Measurements from ENCODE around the gene CAPZB. TPM values are rescaled to one million over a fixed set of nuclear protein-coding genes. Genes with fewer than 3 reads are reported as not detected.
"Not testable (repeated sequence)": the region's sequence is repeated elsewhere in the genome, so short reads cannot be mapped to it uniquely, and the experiment has no call there.

The CAPZB gene
- total RNA-seq, 1 donor from 2014 or later, result 291 TPM

DNA sequence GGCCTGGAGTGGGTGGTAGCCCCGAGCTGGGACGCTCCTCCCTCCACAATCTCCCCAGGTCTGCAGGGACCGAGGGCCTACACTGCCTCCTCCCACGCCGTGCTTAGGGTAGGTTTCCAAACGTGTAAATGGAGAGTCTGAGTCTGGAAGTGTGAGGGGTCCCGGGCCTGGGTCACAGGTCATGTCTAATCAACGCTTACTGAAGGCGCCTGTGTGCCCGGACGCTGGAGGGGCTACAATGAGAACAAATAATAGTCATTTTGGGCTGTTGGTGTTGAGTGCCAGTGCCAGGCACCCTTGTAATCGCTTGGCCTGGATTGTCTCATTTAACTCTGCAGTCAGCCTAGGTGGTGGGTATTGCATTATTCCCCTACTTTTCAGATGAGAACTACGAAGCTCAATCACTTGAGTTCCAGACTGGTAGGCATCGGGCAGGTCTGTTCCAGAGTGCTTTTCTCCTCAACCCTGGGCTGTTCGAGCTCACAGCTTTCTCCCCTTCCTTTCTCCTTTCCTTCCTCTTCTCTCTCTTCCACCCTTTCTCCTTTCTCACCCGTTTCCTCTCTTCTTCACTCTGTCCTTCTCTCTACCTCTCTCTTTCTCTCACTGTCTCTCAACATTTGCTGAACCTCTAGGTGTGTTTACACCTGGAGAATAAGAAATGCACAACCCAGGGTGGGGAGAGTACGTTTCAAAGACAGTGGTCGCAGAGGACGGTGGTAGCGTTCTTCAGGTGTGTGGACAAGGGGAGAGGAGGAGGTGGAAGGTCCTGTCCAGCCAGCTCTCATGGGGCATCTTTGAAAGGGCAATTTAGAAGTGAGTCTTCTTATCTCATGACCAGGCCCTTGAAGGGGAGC, 172.3 kb downstream of the CAPZB start:
- peak overlapping the region; percentile 92 for H3K4me3 Mint-ChIP-seq
- peaks cover 1% of the 10 kb centered on the region for H3K36me3 Mint-ChIP-seq (ENCODE audit: low read depth)
- H3K27ac Mint-ChIP-seq, result peak overlapping the region; percentile 75
- peak; percentile 77 for DNase-seq
- no peaks in the 10 kb centered on the region for H3K9me3 Mint-ChIP-seq
- H3K27me3 Mint-ChIP-seq, result no peaks in the 10 kb centered on the region
- intact Hi-C loops (cut with micrococcal nuclease), result loop anchor here (1.0 kb wide), 1 partner anchor 62 kb away; the partner anchor contains the start of genes EMC1 and MRTO4
- peaks cover 35% of the 10 kb centered on the region for H3K4me1 Mint-ChIP-seq

- peak; percentile 99 for DNase-seq
- Mint-ChIP-seq H3K27me3 (no peaks in the 10 kb centered on the region), H3K27ac (peak within 1 kb of the TSS; percentile 89), H3K4me3 (peak within 1 kb of the TSS; percentile 92), H3K9me3 (no peaks in the 10 kb centered on the region), H3K4me1 (peaks cover 35% of the 10 kb centered on the region), H3K36me3 (ENCODE audit: low read depth) (peaks cover 8% of the 10 kb centered on the region)
- intact Hi-C loops (cut with micrococcal nuclease), result loop anchor here (1.0 kb wide), 2 partner anchors 61 to 172 kb away; partner anchors contain the start of genes EMC1 and MRTO4
Measured at GRCh38 chr1:19311931-19312781, 173.2 kb downstream of the CAPZB start, which contains the start of the genes AKR7A2 and SLC66A1. Gene AKR7A2 (minus strand): TSS chr1:19312144. CDS start chr1:19312124, 20 bp downstream. Gene SLC66A1 (plus strand): TSS chr1:19312326. CDS start chr1:19317678, 5,352 bp downstream.

GRCh38 chr1:19311503-19311930, 173.8 kb downstream of the CAPZB start:
- Mint-ChIP-seq H3K27me3 (no peaks in the 10 kb centered on the region), H3K36me3 (ENCODE audit: low read depth) (peaks cover 9% of the 10 kb centered on the region), H3K4me3 (peak overlapping the region; percentile 92), H3K9me3 (no peaks in the 10 kb centered on the region), H3K27ac (peak overlapping the region; percentile 89), H3K4me1 (peaks cover 35% of the 10 kb centered on the region)
- intact Hi-C loops (cut with micrococcal nuclease), result loop anchor here (1.0 kb wide), 1 partner anchor 173 kb away; no protein-coding TSS in a partner anchor
- no peak for DNase-seq

- intact Hi-C loops (cut with micrococcal nuclease), result loop anchor here (1.0 kb wide), 1 partner anchor 173 kb away; no protein-coding TSS in a partner anchor
- Mint-ChIP-seq H3K9me3 (no peaks in the 10 kb centered on the region), H3K4me3 (peak overlapping the region; percentile 92), H3K4me1 (peaks cover 30% of the 10 kb centered on the region), H3K27ac (peak overlapping the region; percentile 89), H3K27me3 (no peaks in the 10 kb centered on the region), H3K36me3 (ENCODE audit: low read depth) (peaks cover 9% of the 10 kb centered on the region)
- peak; percentile 56 for DNase-seq
Measured at GRCh38 chr1:19310720-19311502, 174.4 kb downstream of the CAPZB start.

DNA sequence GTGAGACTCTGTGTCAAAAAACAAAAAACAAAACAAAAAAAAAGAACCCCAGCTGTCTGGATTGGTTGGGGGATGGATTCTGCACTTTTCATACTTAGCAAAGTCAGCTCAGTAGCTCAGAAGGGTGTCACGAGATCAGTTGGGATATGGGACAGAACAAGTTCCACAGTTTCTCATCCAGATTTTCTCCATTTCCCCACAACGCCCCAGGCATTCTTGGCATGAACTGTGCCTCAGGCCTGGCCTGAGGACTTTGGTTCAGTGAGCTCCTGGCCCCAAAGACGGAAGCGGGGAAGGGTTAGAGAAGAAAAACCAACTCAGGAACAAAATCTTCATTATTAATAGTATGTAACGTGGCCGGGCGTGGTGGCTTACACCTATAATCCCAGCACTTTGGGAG, 175.3 kb downstream of the CAPZB start:
- intact Hi-C loops (cut with micrococcal nuclease), result no loop called here
- no peak overlapping the region for H3K27ac Mint-ChIP-seq
- no peaks in the 10 kb centered on the region for H3K27me3 Mint-ChIP-seq
- H3K36me3 Mint-ChIP-seq (ENCODE audit: low read depth), result peaks cover 14% of the 10 kb centered on the region
- peak overlapping the region; percentile 15 for H3K4me3 Mint-ChIP-seq
- no peaks in the 10 kb centered on the region for H3K9me3 Mint-ChIP-seq
- DNase-seq, result peak; percentile 52
- peaks cover 24% of the 10 kb centered on the region for H3K4me1 Mint-ChIP-seq

GRCh38 chr1:19309123-19309813, 176.1 kb downstream of the CAPZB start:
- Mint-ChIP-seq H3K4me3 (no peak overlapping the region), H3K36me3 (ENCODE audit: low read depth) (peaks cover 19% of the 10 kb centered on the region), H3K4me1 (peaks cover 20% of the 10 kb centered on the region)

GRCh38 chr1:19308509-19308907, 176.8 kb downstream of the CAPZB start:
- Mint-ChIP-seq H3K36me3 (ENCODE audit: low read depth) (peaks cover 23% of the 10 kb centered on the region), H3K27me3 (no peaks in the 10 kb centered on the region), H3K4me3 (no peak overlapping the region), H3K27ac (no peak overlapping the region), H3K9me3 (no peaks in the 10 kb centered on the region), H3K4me1 (peaks cover 18% of the 10 kb centered on the region)
- intact Hi-C loops (cut with micrococcal nuclease), result no loop called here
- peak; percentile 48 for DNase-seq

More at GRCh38 chr1:19309123-19309813, 176.1 kb downstream of the CAPZB start:
- no peaks in the 10 kb centered on the region for H3K9me3 Mint-ChIP-seq
- no peak overlapping the region for H3K27ac Mint-ChIP-seq
- intact Hi-C loops (cut with micrococcal nuclease), result no loop called here
- DNase-seq, result peak; percentile 49
- H3K27me3 Mint-ChIP-seq, result no peaks in the 10 kb centered on the region

DNA sequence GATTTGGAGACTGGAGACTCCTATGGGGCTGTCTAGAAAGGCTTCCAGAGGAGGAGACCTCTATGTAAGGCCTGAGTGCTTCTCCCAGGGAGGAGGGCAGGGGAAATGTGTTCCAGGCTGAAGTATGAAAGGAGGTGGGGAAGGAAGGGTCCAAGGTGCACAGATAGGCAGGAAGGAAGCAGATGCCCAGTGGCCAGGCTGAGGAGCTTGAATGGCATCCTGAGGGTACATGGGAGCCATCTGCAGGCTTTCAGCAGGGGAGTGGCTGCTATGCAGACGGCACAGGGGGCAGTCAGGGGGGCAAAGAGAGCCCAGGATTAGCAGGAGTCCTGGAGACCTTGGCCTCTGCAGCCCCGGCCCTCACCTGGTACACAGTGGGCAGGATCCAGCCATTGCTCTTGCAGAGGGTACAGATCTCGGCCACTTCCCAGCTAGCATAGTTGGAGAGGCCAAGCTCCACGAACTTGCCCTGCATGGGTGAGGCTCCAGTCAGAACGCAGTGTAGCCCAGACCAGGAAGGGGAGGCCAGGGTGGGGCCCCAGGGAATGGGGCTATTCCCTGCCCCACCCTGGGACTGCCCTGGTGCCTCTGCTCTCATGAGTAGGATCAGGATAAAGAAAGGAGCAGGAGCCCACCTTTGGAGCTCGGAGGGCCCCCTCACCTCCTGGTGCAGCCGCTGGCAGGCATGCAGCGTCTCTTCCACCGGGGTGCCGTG, 177.4 kb downstream of the CAPZB start:
- Mint-ChIP-seq H3K27ac (no peak overlapping the region), H3K4me3 (no peak overlapping the region), H3K9me3 (no peaks in the 10 kb centered on the region), H3K27me3 (no peaks in the 10 kb centered on the region), H3K4me1 (peaks cover 13% of the 10 kb centered on the region), H3K36me3 (ENCODE audit: low read depth) (peaks cover 27% of the 10 kb centered on the region)
- DNase-seq, result peak; percentile 53
- intact Hi-C loops (cut with micrococcal nuclease), result no loop called here

DNA sequence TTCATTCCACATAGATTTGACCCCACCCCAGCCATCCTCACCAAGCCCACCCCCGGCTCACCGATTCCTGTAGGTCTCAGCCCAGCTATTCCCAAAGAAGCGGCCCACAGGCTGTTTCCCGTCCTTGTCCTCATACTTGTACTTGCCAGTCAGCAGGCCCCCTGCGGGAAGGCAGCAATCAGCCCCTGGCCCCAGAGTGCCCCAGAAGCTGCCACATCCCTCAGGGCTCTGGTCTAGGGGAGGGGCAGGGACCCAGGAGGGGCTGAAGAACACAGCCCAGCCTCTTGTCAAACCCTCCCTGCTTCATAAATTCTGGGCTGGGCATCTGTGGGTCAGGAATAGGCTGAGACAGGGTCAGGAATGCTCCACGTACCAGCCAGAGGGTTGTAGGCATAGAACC, 178.4 kb downstream of the CAPZB start:
- no peaks in the 10 kb centered on the region for H3K27me3 Mint-ChIP-seq
- no peak overlapping the region for H3K4me3 Mint-ChIP-seq
- no peaks in the 10 kb centered on the region for H3K9me3 Mint-ChIP-seq
- H3K27ac Mint-ChIP-seq, result no peak overlapping the region
- peaks cover 11% of the 10 kb centered on the region for H3K4me1 Mint-ChIP-seq
- peak; percentile 53 for DNase-seq
- H3K36me3 Mint-ChIP-seq (ENCODE audit: low read depth), result peaks cover 31% of the 10 kb centered on the region
- intact Hi-C loops (cut with micrococcal nuclease), result no loop called here

DNA sequence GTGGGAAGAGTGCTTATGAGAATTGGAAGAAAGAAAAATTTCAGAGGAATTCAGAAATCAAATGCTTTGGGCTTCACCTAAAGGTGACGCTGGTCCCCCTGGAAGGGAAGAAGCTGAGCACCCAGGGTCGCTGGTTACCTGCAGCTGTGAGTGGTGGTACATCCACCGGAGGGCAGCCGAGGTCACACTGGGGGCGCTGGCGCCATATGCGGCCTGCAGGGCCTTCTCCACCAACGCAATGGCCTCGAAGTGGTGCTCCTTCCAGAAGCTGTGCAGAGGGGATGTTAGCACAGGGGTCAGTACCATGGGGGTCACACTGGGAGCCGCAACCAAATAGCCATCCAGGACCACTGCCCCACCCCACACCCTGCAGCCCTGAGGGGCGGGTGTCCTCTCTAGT, 179.5 kb downstream of the CAPZB start:
- peak; percentile 51 for DNase-seq
- intact Hi-C loops (cut with micrococcal nuclease), result no loop called here
- Mint-ChIP-seq H3K27ac (no peak overlapping the region), H3K4me1 (peaks cover 6% of the 10 kb centered on the region), H3K4me3 (no peak overlapping the region), H3K27me3 (no peaks in the 10 kb centered on the region), H3K36me3 (ENCODE audit: low read depth) (peaks cover 30% of the 10 kb centered on the region), H3K9me3 (no peaks in the 10 kb centered on the region)

DNA sequence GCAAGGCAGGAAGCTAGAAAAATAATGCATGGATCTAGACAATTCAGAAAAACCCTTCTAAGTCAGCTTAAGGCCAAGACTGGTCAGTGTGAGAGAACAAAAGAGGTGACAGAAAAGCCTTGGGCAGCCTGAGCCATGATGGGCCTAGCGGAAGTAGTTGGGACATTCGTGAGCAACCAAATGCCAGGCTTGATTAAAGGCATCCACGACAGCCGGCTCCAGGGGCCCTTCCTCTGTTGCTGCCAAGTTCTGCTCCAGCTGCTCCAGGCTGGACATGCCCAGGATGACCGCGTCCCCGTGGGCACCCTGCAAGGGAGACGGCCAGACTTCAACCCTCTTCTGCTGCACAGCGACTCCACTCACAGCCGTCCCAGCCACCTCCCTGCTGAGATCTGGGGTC, 181.3 kb downstream of the CAPZB start:
- H3K27ac Mint-ChIP-seq; H3K4me3 Mint-ChIP-seq; H3K9me3 Mint-ChIP-seq; H3K27me3 Mint-ChIP-seq; intact Hi-C loops (cut with micrococcal nuclease); H3K4me1 Mint-ChIP-seq; DNase-seq: not testable (repeated sequence)
- peaks cover 30% of the 10 kb centered on the region for H3K36me3 Mint-ChIP-seq (ENCODE audit: low read depth)

DNA sequence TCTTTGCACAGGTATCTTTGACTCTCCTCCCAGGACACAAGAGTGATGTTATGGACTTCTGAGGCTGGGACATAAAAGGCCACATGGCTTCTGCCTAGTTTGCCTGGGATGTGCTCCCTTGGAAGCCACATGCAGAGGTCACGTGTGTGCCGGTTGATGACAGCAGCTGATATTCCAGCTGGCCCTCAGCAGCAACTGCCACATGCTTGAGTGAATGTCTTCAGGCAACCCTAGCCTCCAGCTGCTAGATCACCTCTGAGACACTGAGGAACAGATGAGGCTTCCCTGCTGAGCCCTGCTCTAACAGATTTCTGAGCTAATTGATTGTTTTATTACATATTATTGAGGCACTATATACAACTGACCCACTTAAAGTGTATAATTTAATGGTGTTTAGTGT, 185.1 kb downstream of the CAPZB start:
- intact Hi-C loops (cut with micrococcal nuclease), result no loop called here
- no peak overlapping the region for H3K4me3 Mint-ChIP-seq

More for the DNA sequence above, 185.1 kb downstream of the CAPZB start:
- DNase-seq, result no peak
- Mint-ChIP-seq H3K27ac (no peak overlapping the region), H3K27me3 (no peaks in the 10 kb centered on the region), H3K36me3 (ENCODE audit: low read depth) (peaks cover 33% of the 10 kb centered on the region), H3K9me3 (peaks cover 16% of the 10 kb centered on the region), H3K4me1 (no peaks in the 10 kb centered on the region)
